ENCODE measurements around the gene RNF10.

Gene RNF10

GRCh38 chr12:120592121-120593049, 58.2 kb downstream of the RNF10 start:
- Histone ChIP-seq H3K4me3 (replicated peaks; ENCODE audit: insufficient read depth, low read length) (no peak overlapping the region), H3K27ac (replicated peaks) (no peak overlapping the region)
- DNase-seq (ENCODE audit: low read depth in 1 of 2, low spot score in 1 of 2) = peak; percentile 61 to 63

GRCh38 chr12:120596901-120597300, 62.7 kb downstream of the RNF10 start:
- H3K27ac ChIP-seq (replicated peaks) = no peak overlapping the region
- DNase-seq (ENCODE audit: low read depth in 1 of 2, low spot score in 1 of 2) = no peak
- TF ChIP-seq GABPA (IDR thresholded peaks at IDR 0.05; ENCODE audit: low read depth) = no peak
- TF ChIP-seq POLR2AphosphoS5 (IDR thresholded peaks at IDR 0.05; ENCODE audit: low read depth) = no peak
- no peak for TF ChIP-seq REST (IDR thresholded peaks at IDR 0.05; ENCODE audit: insufficient replicate concordance, low read depth)
- no peak for TF ChIP-seq SPI1 (IDR thresholded peaks at IDR 0.05; ENCODE audit: borderline replicate concordance, low read depth)
- TF ChIP-seq CTCF (IDR thresholded peaks at IDR 0.05; ENCODE audit: insufficient read depth, low read length) = no peak
- no peaks in the 10 kb centered on the region for H3K27me3 ChIP-seq (ENCODE audit: insufficient read depth, poor library complexity, severe bottlenecking)
- H3K4me3 ChIP-seq (replicated peaks; ENCODE audit: insufficient read depth, low read length) = no peak overlapping the region

More at GRCh38 chr12:120592121-120593049, 58.2 kb downstream of the RNF10 start:
- peak; percentile 33; the same call in 1 of the 2 replicates for TF ChIP-seq SPI1 (IDR thresholded peaks at IDR 0.05; ENCODE audit: borderline replicate concordance, low read depth)
- no peak for TF ChIP-seq REST (IDR thresholded peaks at IDR 0.05; ENCODE audit: insufficient replicate concordance, low read depth)
- no peaks in the 10 kb centered on the region for H3K27me3 ChIP-seq (ENCODE audit: insufficient read depth, poor library complexity, severe bottlenecking)

- TF ChIP-seq POLR2AphosphoS5 (IDR thresholded peaks at IDR 0.05; ENCODE audit: low read depth) (no peak), CTCF (IDR thresholded peaks at IDR 0.05; ENCODE audit: insufficient read depth, low read length) (no peak), REST (IDR thresholded peaks at IDR 0.05; ENCODE audit: insufficient replicate concordance, low read depth) (no peak), GABPA (IDR thresholded peaks at IDR 0.05; ENCODE audit: low read depth) (no peak), SPI1 (IDR thresholded peaks at IDR 0.05; ENCODE audit: borderline replicate concordance, low read depth) (no peak)
- no peaks in the 10 kb centered on the region for H3K27me3 ChIP-seq (ENCODE audit: insufficient read depth, poor library complexity, severe bottlenecking)
- no peak overlapping the region for H3K27ac ChIP-seq (replicated peaks)
- no peak for DNase-seq (ENCODE audit: low read depth in 1 of 2, low spot score in 1 of 2)
- H3K4me3 ChIP-seq (replicated peaks; ENCODE audit: insufficient read depth, low read length) = no peak overlapping the region
Observed at GRCh38 chr12:120597861-120598260, 63.7 kb downstream of the RNF10 start.

Data from HL-60 (cell line).